Omental fat pad (tissue), 4 donors: ENCODE data around the gene KCNQ5. TPM values are rescaled to one million over a fixed set of nuclear protein-coding genes. Genes with fewer than 3 reads are reported as not detected.
"Not testable (repeated sequence)": the region's sequence is repeated elsewhere in the genome, so short reads cannot be mapped to it uniquely, and the experiment has no call there.

Experiments
- ATAC-seq: fragments of 150-250 bp; one replicate; pipeline ENCODE4 v1.9.1; 2016; ENCODE audit warnings: mild to moderate bottlenecking, moderate library complexity; ENCODE audit not compliant: low FRiP score
- DNase-seq: peaks from one replicate; pipeline ENCODE4 v3.0.0-alpha.2; 2019; ENCODE audit warnings: low spot score
- total RNA-seq, 4 donors: library from RNA; depleted of rRNA; stranded (reverse); fragments of >200 nt; gene quantifications; one replicate each; pipeline ENCODE4 v1.1.0, GENCODE V29; 2016
- TF ChIP-seq, protein P1 (sequence below), 3 donors: fragments of 450-650 bp; IDR thresholded peaks; one replicate each; pipeline ENCODE4 v1.5.1; 2016 to 2017; ENCODE audit warnings: antibody characterized with exemption in 3 of 3, mild to moderate bottlenecking in 3 of 3, moderate library complexity in 2 of 3

Gene KCNQ5
- total RNA-seq: under 1 TPM in 2 of 4 donors, not detected in 2; 0.16 to 0.24 TPM

DNA sequence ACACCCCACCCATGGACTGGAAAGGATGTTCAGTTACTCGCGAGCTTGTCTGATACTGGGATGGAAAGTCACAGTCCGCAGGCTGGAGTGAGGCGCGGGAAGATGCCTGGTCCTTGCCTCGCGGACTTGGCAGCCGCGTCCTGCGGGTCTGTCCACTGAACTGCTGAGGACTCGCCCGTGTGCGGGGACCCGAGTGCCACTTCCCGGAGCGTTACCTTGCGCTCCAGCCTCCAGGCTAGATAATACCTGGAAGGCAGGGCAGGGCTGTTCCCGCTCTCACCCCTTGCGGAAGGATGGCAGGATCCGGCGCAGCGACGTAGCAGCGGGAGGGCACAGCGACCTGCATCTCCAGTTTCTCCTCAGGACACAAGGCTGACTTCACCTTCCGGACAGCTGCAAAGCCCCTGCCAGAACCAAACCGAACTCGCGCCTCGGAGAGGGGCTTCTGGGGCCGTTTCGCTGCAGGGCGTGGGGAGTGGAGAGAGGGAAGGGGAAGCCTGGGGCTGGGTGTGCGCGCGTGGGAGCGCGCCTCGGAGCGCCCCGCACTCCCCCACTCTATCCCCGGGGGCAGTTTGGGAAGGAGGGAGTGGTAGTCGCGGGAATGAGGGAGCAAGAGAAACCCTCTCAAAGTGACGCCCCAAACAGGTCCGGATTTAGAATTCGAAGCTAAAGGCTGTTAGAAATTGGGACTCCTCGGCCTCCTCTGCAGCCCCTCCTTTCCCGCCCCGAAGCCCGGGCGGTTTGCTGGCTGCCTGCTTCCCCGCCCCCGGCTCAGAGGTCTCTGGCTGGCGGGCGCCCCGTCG is at the start of gene KCNQ5:
Gene KCNQ5, plus strand, starts transcription at position 774 of the 803 bp plus-strand sequence.
- DNase-seq: no peak
- TF ChIP-seq, protein P1, sequence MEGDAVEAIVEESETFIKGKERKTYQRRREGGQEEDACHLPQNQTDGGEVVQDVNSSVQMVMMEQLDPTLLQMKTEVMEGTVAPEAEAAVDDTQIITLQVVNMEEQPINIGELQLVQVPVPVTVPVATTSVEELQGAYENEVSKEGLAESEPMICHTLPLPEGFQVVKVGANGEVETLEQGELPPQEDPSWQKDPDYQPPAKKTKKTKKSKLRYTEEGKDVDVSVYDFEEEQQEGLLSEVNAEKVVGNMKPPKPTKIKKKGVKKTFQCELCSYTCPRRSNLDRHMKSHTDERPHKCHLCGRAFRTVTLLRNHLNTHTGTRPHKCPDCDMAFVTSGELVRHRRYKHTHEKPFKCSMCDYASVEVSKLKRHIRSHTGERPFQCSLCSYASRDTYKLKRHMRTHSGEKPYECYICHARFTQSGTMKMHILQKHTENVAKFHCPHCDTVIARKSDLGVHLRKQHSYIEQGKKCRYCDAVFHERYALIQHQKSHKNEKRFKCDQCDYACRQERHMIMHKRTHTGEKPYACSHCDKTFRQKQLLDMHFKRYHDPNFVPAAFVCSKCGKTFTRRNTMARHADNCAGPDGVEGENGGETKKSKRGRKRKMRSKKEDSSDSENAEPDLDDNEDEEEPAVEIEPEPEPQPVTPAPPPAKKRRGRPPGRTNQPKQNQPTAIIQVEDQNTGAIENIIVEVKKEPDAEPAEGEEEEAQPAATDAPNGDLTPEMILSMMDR (IDR thresholded peaks at IDR 0.05): no peak
- peak; percentile 20 for ATAC-seq

DNA sequence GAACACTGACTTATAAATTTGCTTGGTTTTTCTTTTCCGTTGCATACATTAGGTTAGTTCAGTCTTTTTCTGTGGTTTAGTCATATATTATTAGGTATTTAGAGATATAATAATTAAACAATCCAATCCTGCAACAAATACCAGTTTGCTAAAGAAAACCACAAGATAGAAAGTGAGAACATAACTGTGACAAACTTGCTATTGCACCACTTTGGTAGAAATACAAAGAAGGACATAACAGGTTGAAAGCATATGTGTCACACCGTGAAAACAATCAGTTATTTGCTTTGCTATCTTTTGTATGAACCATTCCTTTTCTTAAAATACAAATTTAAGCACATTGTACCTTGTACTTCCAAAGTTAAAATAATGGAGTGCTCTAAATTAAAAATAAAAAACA is 42.0 kb upstream of the KCNQ5 start:
- ATAC-seq (no peak), DNase-seq (no peak)
- TF ChIP-seq, protein P1 (IDR thresholded peaks at IDR 0.05): no peak

- TF ChIP-seq, protein P1 (IDR thresholded peaks at IDR 0.05): no peak
- DNase-seq (no peak), ATAC-seq (no peak)
These were observed 41.5 kb upstream of the KCNQ5 start for GRCh38 chr6:72580281-72580940.

DNA sequence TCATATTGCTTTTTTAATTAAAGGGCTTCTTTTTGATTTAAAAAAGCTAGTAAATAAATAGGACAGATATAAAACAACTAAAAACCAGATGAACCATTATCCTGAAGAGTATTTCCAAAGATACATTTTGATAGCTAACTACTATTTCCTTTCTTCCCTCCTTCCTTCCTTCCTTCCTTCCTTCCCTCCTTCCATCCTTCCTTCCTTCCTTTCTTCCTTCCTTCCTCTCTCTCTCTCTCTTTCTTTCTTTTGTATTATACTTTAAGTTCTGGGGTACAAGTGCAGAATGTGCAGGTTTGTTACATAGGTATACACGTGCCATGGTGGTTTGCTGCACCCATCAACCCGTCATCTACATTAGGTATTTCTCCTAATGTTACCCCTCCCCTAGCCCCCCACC is 40.9 kb upstream of the KCNQ5 start:
- DNase-seq, ATAC-seq: not testable (repeated sequence)

DNA sequence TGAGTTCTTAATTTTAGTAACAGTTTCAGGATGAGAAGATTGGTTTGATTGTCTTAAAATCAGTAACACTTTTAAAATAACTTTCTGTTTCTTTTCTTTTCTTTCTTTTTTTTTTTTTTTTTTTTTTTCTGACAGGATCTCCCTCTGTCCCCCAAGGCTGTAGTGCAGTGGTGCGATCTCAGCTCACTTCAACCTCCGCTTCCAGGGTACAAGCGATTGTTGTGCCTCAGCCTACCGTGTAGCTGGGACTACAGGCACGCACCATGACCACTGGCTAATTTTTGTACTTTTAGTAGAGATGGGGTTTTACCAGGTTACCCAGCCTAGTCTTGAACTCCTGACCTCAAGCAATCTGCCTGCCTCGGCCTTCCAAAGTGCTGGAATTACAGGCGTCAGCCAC is 33.7 kb upstream of the KCNQ5 start:
- DNase-seq (no peak), ATAC-seq (no peak)
- TF ChIP-seq, protein P1 (IDR thresholded peaks at IDR 0.05): no peak

DNA sequence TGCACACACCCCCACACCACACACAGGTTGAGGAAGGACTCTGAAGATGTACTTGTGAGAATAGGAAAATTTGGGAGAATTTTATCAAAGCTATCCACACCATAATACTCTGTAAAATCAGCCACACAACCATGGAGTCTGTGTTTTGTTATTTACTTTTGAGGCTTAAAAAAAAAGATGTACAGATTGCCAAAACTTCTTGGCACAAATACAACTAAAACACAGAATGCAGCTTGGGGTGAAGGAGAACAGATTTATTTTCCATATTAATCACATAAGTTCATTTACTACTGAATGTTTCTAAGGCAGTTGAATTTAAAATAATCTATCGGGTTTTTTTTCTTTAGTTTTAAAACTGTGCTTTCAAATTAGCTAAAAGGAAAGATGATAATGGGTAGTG is 32.8 kb upstream of the KCNQ5 start:
- TF ChIP-seq, protein P1 (IDR thresholded peaks at IDR 0.05): no peak
- no peak for DNase-seq
- ATAC-seq: no peak

DNA sequence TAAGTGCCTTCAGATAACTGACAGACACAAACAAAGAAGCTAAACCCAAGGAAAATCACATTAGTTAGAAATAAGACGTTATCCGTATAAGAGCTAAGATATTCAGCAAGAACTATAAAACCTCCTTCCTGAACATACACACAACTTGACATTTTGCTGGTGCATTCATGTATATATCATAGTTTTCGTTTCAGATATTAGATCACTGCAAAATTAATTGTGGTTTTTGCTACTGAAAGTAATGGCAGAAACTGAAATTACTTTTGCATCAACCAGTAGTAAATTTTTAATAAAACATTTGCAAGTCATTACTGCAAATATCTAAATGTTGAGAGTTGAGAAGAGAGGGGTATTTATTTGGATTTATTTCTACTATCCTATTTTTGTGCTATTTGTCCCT is 26.1 kb upstream of the KCNQ5 start:
- ATAC-seq: no peak
- TF ChIP-seq, protein P1 (IDR thresholded peaks at IDR 0.05): no peak
- no peak for DNase-seq
